DND-41 (cell line): Measurements from ENCODE around the gene BCL2L2.

Source experiments
- ATAC-seq: fragments of 200-7000 bp; cut with Tn5 transposase; 3 replicates; pipeline ENCODE4 v1.9.1; 2021; ENCODE audit warnings: low read depth; ENCODE audit not compliant: insufficient read depth
- DNase-seq: peaks from one replicate; pipeline ENCODE4 v3.0.0-alpha.2; 2020
- H2AFZ ChIP-seq: 2 replicates; pipeline ENCODE4 v1.6.0; 2012; ENCODE audit warnings: low read depth, low read length
- H3K27ac ChIP-seq: 2 replicates; pipeline ENCODE4 v1.5.1; 2012; ENCODE audit warnings: low read length, inconsistent platforms
- H3K27me3 ChIP-seq: fragments of 200-600 bp; sonication (generic); 2 replicates; pipeline ENCODE4 v1.6.0; 2012; ENCODE audit warnings: low read length, mild to moderate bottlenecking, inconsistent platforms; ENCODE audit not compliant: insufficient read depth, poor library complexity
- H3K36me3 ChIP-seq: 2 replicates; pipeline ENCODE4 v1.5.1; 2012; ENCODE audit warnings: low read length, inconsistent platforms; ENCODE audit not compliant: insufficient read depth
- H3K4me1 ChIP-seq: 2 replicates; pipeline ENCODE4 v1.5.1; 2012; ENCODE audit warnings: mild to moderate bottlenecking, low read length; ENCODE audit not compliant: insufficient read depth
- H3K4me2 ChIP-seq: 2 replicates; pipeline ENCODE4 v1.6.0; 2012; ENCODE audit warnings: mild to moderate bottlenecking, moderate library complexity, low read length, inconsistent platforms; ENCODE audit not compliant: insufficient read depth
- H3K4me3 ChIP-seq, 2 experiments: fragments of 200-600 bp in 1 of 2; shearing (Covaris generic) in 1 of 2; 2 replicates each; pipeline ENCODE4 v1.5.1; 2012 to 2016; ENCODE audit warnings: inconsistent platforms in 2 of 2, low read length in 2 of 2, mild to moderate bottlenecking in 2 of 2, low read depth in 1 of 2, moderate library complexity in 1 of 2
- H3K79me2 ChIP-seq: 2 replicates; pipeline ENCODE4 v1.6.0; 2012; ENCODE audit warnings: low read length, inconsistent platforms; ENCODE audit not compliant: insufficient read depth
- H3K9ac ChIP-seq: 2 replicates; pipeline ENCODE4 v1.6.0; 2012; ENCODE audit warnings: low read depth, mild to moderate bottlenecking, inconsistent platforms, low read length, moderate library complexity
- H3K9me3 ChIP-seq: 2 replicates; pipeline ENCODE4 v1.5.1; 2012; ENCODE audit warnings: low read length, moderate library complexity, mild to moderate bottlenecking, inconsistent platforms; ENCODE audit not compliant: insufficient read depth, severe bottlenecking
- H4K20me1 ChIP-seq: 2 replicates; pipeline ENCODE4 v1.6.0; 2012; ENCODE audit warnings: low read length; ENCODE audit not compliant: insufficient read depth
- CTCF ChIP-seq: IDR thresholded peaks from 2 replicates; pipeline ENCODE4 v1.5.1; 2012; ENCODE audit warnings: borderline replicate concordance, low read length, moderate library complexity, mild to moderate bottlenecking; ENCODE audit not compliant: poor library complexity, severe bottlenecking; ENCODE audit errors: extremely low read depth
- EZH2 ChIP-seq: IDR thresholded peaks from 3 replicates; pipeline ENCODE4 v1.6.1; 2012; ENCODE audit warnings: borderline replicate concordance, low read depth, mild to moderate bottlenecking, moderate library complexity, low read length, inconsistent platforms; ENCODE audit not compliant: severe bottlenecking

BCL2L2 gene

GRCh38 chr14:23357261-23357660, 50.6 kb downstream of the BCL2L2 start:
- DNase-seq (no peak), ATAC-seq (no peak)
- Histone ChIP-seq H4K20me1 (0 out of 2 replicates have a peak, but pooled peaks cover 3% of the 10 kb centered on the region), H3K27me3 (peaks cover 48% of the 10 kb centered on the region), H3K4me2 (no peak overlapping the region), H3K4me1 (no peaks in the 10 kb centered on the region), H3K27ac (no peak overlapping the region), H3K9ac (no peak overlapping the region), H2AFZ (no peak overlapping the region), H3K79me2 (no peaks in the 10 kb centered on the region), H3K4me3 (no peak overlapping the region), H3K36me3 (no peaks in the 10 kb centered on the region), H3K9me3 (no peaks in the 10 kb centered on the region)
- TF ChIP-seq EZH2 (no peak), CTCF (no peak)

- Histone ChIP-seq H3K9ac (no peak overlapping the region), H4K20me1 (0 out of 2 replicates have a peak, but pooled peaks cover 3% of the 10 kb centered on the region), H3K27me3 (peaks cover 40% of the 10 kb centered on the region), H3K79me2 (no peaks in the 10 kb centered on the region), H3K4me2 (no peak overlapping the region), H3K27ac (no peak overlapping the region), H2AFZ (no peak overlapping the region), H3K36me3 (no peaks in the 10 kb centered on the region), H3K4me3 (no peak overlapping the region), H3K9me3 (no peaks in the 10 kb centered on the region), H3K4me1 (no peaks in the 10 kb centered on the region)
- ATAC-seq (no peak), DNase-seq (no peak)
- TF ChIP-seq EZH2 (no peak), CTCF (no peak)
These were observed 51.4 kb downstream of the BCL2L2 start for GRCh38 chr14:23358042-23358441.

- H3K79me2 ChIP-seq, result no peaks in the 10 kb centered on the region
- no peak overlapping the region for H3K4me2 ChIP-seq
- H3K27me3 ChIP-seq, result peaks cover 34% of the 10 kb centered on the region
- 0 out of 2 replicates have a peak, but pooled peaks cover 3% of the 10 kb centered on the region for H4K20me1 ChIP-seq
- no peaks in the 10 kb centered on the region for H3K36me3 ChIP-seq
- no peak overlapping the region for H3K4me3 ChIP-seq
- DNase-seq (no peak), ATAC-seq (no peak)
- no peak overlapping the region for H2AFZ ChIP-seq
- no peaks in the 10 kb centered on the region for H3K4me1 ChIP-seq
- no peak overlapping the region for H3K27ac ChIP-seq
- TF ChIP-seq CTCF (no peak), EZH2 (no peak)
- no peak overlapping the region for H3K9ac ChIP-seq
- H3K9me3 ChIP-seq, result no peaks in the 10 kb centered on the region
These were observed 52.0 kb downstream of the BCL2L2 start for GRCh38 chr14:23358553-23359166.
